ENCODE data around the gene RFPL3.
"Not testable (repeated sequence)": the region's sequence is repeated elsewhere in the genome, so short reads cannot be mapped to it uniquely, and the experiment has no call there.

Gene RFPL3

DNA sequence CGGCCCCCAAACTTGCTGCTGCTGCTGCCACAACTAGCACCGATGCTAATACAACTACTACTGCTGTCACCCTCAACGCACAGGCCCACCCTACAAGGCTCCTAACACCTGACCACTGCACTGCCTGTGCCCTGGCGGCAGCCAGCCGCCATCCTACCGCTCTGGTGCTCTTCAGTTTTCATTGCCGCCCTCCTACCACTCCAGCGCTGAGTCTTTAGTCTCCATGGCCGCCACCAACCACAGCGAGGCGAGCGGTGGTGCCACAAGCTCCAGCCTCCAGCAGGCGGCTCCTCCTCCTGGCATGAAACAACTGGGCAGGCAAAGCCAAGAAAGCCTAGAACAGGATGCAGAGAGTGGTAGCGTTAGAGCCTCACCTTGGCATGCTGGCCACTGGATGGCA lies 5.0 kb upstream of the RFPL3 start:
- in situ Hi-C loops (cut with MboI; ENCODE audit: low sequenced_read_pairs), result no loop called here

DNA sequence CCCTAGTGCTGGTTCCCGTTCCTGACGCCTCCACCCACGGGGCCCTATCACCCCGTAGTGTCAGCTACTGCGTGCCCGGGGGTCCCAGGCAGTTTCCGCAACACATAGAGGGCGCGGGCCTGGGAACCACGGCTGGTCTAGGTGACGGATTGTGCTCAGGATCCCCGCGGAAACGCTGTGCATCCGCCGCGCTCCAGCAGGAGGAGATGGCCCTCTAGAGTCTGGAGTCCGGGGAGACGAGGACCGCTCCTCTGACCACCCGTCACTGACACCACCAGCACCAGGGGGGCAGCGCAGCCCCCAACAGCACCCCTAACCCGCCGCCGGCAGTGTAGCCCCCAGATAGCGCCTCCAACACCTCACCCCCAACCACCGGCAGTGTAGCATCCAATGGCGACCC lies 4.4 kb upstream of the RFPL3 start:
- in situ Hi-C loops (cut with MboI; ENCODE audit: low sequenced_read_pairs), result no loop called here

DNA sequence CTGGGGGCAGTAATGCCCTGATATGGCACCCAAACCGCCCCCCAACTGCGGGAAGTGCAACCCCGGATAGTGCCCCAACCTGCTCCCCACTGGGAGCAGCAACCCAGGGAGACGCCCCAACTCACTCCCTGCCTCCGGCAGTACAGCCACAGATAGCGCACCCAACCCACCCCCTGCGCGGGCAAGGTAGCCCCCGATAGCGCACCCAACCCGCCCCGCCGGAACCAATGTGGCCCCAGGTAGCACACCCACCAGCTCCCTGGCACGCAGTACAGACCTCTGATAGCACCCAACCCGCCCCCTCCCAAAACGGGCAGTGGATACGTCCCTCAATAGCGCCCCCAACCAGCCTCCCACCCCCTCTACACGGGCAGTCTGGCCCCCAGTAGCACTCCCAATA lies 3.8 kb upstream of the RFPL3 start:
- in situ Hi-C loops (cut with MboI; ENCODE audit: low sequenced_read_pairs), result no loop called here

GRCh38 chr22:32354360-32355351 lies 3.0 kb upstream of the RFPL3 start:
- in situ Hi-C loops (cut with MboI; ENCODE audit: low sequenced_read_pairs), result no loop called here

DNA sequence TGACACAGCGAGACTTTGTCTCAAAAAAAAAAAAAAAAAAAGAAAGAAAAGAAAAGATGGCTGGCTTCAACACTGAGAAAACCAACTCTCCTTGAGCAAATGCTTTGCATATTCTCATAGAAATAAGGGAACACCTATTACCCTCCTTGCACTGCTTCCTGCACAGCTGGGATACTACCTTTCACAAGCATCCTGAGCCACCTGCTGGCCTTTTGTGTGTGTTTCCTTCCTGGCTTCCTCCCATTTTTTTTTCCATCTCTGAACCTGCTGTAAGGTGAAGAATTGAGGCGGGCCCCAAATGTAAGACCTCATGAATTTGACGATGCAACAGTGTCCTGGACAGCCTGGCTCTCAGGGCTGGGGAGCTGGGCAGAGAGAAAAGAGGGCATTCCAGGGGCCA lies 1.9 kb upstream of the RFPL3 start:
- in situ Hi-C loops (cut with MboI; ENCODE audit: low sequenced_read_pairs), result no loop called here

DNA sequence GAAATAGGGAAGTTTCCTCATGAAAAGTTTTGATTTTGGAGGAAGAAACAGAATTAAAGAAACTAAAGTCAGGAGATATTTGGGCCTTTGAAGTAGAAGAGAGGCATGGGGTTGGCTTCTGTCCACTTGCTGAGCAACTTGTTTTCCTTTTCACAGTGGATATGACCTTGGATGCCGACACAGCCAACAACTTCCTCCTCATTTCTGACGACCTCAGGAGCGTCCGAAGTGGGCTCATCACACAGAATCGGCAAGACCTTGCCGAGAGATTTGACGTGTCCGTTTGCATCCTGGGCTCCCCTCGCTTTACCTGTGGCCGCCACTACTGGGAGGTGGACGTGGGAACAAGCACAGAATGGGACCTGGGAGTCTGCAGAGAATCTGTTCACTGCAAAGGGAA lies 2.4 kb downstream of the RFPL3 start:
- in situ Hi-C loops (cut with MboI; ENCODE audit: low sequenced_read_pairs), result not testable (repeated sequence)

GRCh38 chr22:32361257-32361656 lies 3.6 kb downstream of the RFPL3 start:
- in situ Hi-C loops (cut with MboI; ENCODE audit: low sequenced_read_pairs), result no loop called here

DNA sequence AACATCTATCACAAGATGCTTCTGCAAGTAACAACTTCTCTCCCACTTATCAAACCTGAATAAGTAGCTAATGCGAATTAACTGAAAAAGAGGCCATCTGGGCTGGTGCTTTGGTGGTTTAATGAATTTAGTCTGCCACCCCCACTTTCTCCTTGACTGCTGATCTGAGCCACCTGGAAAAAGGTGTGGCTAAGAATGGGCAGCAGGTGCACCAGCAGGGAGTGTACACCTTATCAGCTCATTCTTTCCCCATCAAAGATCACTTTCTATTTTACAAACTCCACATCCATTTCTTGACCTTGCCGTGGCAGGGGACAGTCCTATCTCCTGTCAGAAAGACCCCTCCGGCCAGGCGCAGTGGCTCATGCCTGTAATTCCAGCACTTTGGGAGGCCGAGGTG lies 6.5 kb downstream of the RFPL3 start:
- in situ Hi-C loops (cut with MboI; ENCODE audit: low sequenced_read_pairs), result no loop called here

DNA sequence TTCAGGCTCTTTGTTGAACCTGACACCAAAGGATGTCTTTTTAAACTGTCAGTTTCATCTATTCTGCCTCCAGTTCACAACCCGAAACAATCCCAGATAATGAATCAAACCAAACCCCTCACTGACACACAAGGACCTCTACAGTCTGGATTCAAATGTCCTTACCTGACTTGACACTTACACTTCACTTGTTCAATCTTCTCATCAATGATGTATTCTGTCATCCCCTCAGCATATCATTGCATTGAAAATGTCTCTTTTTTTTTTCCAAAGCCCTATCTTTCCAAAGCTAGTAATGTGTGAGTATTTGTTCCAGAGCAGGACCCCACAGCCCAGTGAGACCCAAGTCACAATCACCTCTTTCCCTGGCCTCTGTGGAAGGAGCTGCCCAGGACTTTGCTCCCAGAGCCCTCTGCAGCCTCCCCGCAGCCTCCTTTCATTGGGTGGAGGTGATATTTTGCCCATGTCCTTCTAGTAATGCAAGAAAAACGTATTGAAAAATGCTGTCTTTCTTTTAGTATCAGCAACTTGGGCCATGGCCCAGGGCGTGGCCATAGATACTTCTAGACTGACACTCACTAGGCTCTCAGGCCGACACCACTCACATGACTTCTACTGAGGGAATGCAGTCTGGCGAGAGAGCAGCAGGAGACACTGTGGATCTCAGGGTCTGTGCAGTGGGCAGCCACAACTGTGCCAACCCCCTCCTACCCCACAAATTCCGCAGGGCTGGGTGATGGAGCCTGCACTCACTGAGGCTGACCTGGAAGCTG lies 18.2 kb downstream of the RFPL3 start:
- in situ Hi-C loops (cut with MboI; ENCODE audit: low sequenced_read_pairs), result no loop called here

GRCh38 chr22:32376681-32377080 lies 19.0 kb downstream of the RFPL3 start:
- in situ Hi-C loops (cut with MboI; ENCODE audit: low sequenced_read_pairs), result no loop called here

DNA sequence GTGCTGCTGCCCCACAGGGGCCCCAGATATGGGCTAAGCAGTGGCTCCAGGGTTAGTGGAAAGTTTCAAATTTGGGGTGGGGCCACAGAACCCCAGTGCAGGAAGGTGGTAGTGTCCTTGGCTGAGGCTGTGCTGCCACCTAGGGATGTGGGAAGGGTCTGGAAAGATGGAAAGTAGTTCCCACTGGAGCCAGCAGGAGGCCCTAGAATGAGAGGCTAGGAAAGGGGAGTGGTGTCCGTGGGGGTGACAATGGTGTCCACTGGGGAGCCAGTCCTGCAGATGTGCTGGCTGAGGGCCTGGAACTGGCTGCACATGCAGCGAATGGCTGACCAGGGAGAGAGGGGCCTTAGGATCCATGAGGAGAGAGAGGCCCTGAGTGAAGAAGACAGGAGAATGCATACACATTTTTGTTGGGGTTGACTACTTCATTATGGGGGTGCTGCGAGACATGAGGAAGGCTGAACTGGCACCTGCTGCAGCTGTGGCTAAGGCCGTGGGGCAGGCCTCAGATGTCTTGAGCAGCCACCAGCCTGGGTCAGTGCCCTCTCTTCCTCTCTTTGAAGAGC lies 21.1 kb downstream of the RFPL3 start:
- in situ Hi-C loops (cut with MboI; ENCODE audit: low sequenced_read_pairs), result no loop called here

- in situ Hi-C loops (cut with MboI; ENCODE audit: low sequenced_read_pairs), result no loop called here
Observed at GRCh38 chr22:32380991-32381390, 23.3 kb downstream of the RFPL3 start.

GRCh38 chr22:32385681-32386080 lies 28.0 kb downstream of the RFPL3 start:
- in situ Hi-C loops (cut with MboI; ENCODE audit: low sequenced_read_pairs), result no loop called here

DNA sequence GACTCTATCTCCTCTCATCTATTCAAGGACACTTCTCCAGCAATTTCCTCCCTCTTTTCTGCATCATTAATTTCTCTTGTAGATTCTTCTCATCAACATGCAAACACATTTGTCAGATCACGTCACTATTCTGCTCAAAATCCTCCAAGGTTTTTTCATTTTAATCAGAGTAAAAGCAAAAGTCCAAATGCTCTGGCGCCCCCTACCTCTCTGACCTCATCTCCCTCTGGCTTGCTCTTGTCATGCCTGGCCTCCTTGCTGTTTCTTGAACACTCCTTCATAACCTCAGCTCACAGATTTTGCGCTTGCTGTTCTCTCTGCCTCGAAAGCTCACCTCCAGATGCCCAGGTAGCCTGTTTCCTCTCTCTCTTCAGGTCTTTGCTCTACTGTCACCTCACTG lies 32.0 kb downstream of the RFPL3 start:
- in situ Hi-C loops (cut with MboI; ENCODE audit: low sequenced_read_pairs), result no loop called here

DNA sequence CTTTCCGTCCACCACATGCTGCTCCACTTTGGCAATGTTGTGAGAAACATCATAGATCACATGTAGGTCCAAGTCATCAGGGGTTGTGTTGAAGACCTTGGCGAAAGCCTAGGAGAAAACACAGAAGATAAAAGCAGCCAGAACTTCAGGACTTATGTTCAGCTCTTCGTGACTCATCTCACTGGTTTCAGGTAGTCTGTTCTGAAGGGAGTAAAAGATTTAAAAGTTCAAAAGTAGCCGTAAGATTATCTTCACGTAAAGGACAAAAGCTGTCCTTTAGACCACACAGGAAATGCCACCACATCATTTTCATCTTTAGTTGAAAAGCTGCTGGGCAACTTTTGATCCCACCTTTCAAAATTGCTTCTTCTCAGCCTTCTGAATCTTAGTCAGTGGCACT lies 37.4 kb downstream of the RFPL3 start:
- in situ Hi-C loops (cut with MboI; ENCODE audit: low sequenced_read_pairs), result no loop called here

GRCh38 chr22:32396255-32396654 lies 38.6 kb downstream of the RFPL3 start:
- in situ Hi-C loops (cut with MboI; ENCODE audit: low sequenced_read_pairs), result no loop called here

- in situ Hi-C loops (cut with MboI; ENCODE audit: low sequenced_read_pairs), result no loop called here
Observed at GRCh38 chr22:32396746-32397145, 39.1 kb downstream of the RFPL3 start.

- in situ Hi-C loops (cut with MboI; ENCODE audit: low sequenced_read_pairs), result no loop called here
Observed at GRCh38 chr22:32401486-32401885, 43.8 kb downstream of the RFPL3 start.

- in situ Hi-C loops (cut with MboI; ENCODE audit: low sequenced_read_pairs), result no loop called here
Observed at GRCh38 chr22:32404021-32404420, 46.4 kb downstream of the RFPL3 start.

DNA sequence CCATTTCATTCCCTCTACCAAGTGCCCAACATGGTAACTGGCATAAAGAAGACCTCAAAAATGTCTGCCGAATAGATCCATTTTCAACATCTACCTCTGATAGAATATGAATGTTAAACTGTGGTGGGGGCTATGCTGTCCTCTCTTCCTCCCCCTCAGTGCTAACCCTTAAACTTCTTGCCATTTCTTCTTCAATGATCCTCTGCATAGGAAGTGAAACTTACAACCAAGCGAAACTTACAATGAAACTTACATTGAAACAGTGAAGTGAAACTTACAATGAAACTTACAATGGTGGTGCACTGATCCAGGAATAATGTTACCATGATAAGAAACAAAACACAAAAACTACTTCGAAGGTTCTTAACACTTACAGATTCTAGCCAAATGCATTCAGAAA lies 49.6 kb downstream of the RFPL3 start:
- in situ Hi-C loops (cut with MboI; ENCODE audit: low sequenced_read_pairs), result no loop called here

DNA sequence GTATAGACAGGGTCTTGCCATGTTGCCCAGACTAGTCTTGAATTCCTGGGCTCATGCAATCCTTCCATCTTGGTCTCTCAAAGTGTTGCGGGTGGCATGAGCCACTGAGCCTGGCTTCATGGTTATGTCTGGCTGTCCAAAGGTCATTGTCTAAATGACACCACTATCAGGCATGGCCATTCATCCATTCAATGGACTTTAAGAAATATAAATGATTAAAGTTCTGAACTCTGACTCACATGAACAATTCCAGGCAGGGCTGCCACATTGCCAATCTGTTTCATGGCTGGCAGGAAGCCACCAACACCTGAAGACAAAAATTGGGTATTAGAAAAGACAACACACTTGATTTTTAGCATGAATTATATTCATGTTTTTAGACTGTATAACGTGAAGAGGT lies 50.3 kb downstream of the RFPL3 start:
- in situ Hi-C loops (cut with MboI; ENCODE audit: low sequenced_read_pairs), result no loop called here

GRCh38 chr22:32409977-32410376 lies 52.3 kb downstream of the RFPL3 start:
- in situ Hi-C loops (cut with MboI; ENCODE audit: low sequenced_read_pairs), result no loop called here
